ENCODE results near the gene RANGAP1. TPM values are rescaled to one million over a fixed set of nuclear protein-coding genes. Genes with fewer than 3 reads are reported as not detected.
"Not testable (repeated sequence)": the region's sequence is repeated elsewhere in the genome, so short reads cannot be mapped to it uniquely, and the experiment has no call there.

Gene RANGAP1
- total RNA-seq, 2 experiments from 2014 or later: 113 to 117 TPM

DNA sequence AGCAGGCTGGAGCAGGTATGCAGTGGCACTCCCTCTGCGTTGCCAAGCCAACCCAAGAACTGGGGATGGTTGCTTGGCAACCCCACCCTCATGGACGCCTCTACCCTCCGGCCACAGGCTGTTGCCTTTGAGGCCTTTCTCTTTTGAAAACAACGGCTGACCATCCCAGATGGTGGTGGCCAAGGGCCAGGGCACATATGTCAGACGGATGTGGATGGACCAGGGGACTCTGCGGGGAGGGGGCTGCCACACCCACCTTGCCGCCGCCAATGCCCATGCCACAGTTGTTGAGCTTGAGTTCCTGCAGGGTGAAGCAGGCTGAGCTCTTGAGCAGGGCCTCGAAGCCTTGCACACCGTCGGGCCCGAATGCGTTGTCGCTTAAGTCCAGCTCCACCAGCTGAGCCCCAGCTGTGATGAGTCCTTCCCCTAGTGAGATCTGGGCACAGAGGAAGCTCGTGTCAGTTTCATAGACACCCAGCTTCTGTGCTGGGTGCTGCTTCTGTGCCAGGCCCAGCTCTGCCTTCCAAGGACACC, 21.5 kb downstream of the RANGAP1 start:
- Mint-ChIP-seq H3K27ac (no peak overlapping the region), H3K4me1 (no peaks in the 10 kb centered on the region), H3K9me3 (no peaks in the 10 kb centered on the region), H3K4me3 (no peak overlapping the region), H3K36me3 (ENCODE audit: low read depth) (peaks cover 46% of the 10 kb centered on the region), H3K27me3 (no peaks in the 10 kb centered on the region)
- no peak for DNase-seq
- ChIA-PET CTCF (interaction anchor here (1.1 to 1.2 kb wide), 2 partner anchors 27 to 121 kb away, joined by 3 read pairs; no protein-coding TSS in a partner anchor), POLR2A (no interaction called here)

DNA sequence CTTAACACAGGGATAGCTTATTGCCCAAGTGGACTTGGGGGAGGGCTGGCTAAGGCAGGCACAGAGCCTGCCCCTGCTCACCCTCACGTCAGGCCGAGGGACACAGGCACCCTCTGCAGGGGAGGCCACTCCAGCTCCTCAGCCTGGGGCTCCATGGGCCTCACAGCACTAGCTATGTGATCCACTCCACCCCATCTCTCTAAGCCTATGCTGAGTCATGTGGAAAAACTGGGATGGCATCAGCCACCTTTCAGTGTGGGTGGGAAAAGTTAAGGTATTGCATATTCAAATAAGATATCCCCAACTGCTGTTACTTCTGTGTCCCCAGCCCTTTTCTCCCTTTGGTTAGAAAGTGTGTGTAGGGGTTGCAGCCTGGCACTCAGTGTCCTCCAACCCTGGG, 22.3 kb downstream of the RANGAP1 start:
- H3K36me3 Mint-ChIP-seq (ENCODE audit: low read depth): peaks cover 47% of the 10 kb centered on the region
- H3K9me3 Mint-ChIP-seq: no peaks in the 10 kb centered on the region
- CTCF ChIA-PET: interaction anchor here (0.6 kb wide), 1 partner anchor 11 kb away, joined by 3 read pairs; no protein-coding TSS in a partner anchor
- no peak overlapping the region for H3K4me3 Mint-ChIP-seq
- H3K4me1 Mint-ChIP-seq: no peaks in the 10 kb centered on the region
- no peak for DNase-seq
- H3K27ac Mint-ChIP-seq: no peak overlapping the region
- POLR2A ChIA-PET: no interaction called here
- H3K27me3 Mint-ChIP-seq: no peaks in the 10 kb centered on the region

DNA sequence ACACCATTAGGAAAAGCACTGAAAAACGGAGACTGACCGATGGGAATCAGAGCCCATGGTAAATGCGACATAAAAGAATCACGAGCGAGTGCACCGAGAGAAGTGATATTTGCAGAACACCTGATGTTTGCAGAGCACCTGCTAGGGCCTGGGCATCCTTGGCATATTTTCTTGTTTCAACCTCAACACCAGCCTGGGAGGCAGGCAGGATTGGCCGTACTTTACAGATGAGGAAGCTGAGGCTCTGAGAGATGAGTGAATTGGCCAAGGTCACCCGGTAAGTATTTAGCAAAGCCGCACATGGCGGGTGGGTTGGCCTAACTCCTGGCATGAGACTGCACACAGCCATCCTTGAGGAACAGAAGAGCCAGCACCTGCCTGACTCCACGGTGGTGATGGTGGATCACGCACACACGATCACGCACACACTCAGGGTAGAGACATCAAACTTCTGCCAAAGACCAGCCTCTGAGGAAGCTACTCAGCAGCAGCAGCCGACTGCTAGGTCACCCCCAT, 23.7 kb downstream of the RANGAP1 start:
- H3K4me3 Mint-ChIP-seq: no peak overlapping the region
- POLR2A ChIA-PET: no interaction called here
- CTCF ChIA-PET: interaction anchor here (0.8 to 2.0 kb wide), 3 partner anchors 9 to 25 kb away, joined by 3 to 10 read pairs (median 5); no protein-coding TSS in a partner anchor
- no peaks in the 10 kb centered on the region for H3K9me3 Mint-ChIP-seq
- H3K27me3 Mint-ChIP-seq: no peaks in the 10 kb centered on the region
- no peak overlapping the region for H3K27ac Mint-ChIP-seq
- DNase-seq: no peak
- peaks cover 40% of the 10 kb centered on the region for H3K36me3 Mint-ChIP-seq (ENCODE audit: low read depth)
- no peaks in the 10 kb centered on the region for H3K4me1 Mint-ChIP-seq

DNA sequence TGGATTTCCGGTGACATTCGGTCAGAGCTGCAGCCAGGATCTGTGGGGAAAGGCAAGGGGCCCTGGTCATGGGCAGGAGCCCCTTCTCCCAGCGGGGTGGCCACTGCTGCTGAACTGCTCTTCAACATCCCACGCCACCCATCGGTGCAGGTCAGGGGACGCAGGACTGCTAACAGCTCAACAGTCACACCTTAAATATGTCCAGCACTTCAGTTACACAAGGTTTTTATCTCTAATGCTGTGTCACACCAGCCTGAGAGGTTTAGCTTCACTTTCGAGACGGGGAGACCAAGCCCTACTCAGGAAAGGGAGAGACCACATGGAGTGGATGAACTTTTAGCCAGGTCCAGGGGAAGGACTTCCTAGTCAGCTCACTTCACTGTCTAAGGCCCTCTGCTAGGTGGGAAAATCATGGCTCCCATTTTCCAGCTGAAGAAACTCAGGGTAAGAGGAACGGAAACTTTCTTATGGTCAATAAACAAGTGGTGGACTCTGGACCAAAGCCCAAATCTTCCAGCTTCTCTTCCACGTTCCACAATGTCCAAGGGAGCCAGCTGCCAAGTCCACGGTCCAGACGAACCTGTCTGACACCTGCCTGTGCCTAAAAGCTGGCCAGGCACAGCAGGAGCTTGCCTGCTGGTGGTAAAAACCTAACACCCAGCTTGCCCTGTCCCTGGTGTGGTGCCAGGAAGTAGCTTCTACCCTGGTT, 24.3 kb downstream of the RANGAP1 start:
- Mint-ChIP-seq H3K9me3 (no peaks in the 10 kb centered on the region), H3K27ac (no peak overlapping the region), H3K27me3 (no peaks in the 10 kb centered on the region), H3K4me3 (no peak overlapping the region), H3K36me3 (ENCODE audit: low read depth) (peaks cover 46% of the 10 kb centered on the region), H3K4me1 (no peaks in the 10 kb centered on the region)
- ChIA-PET POLR2A (no interaction called here), CTCF (interaction anchor here (0.6 to 2.0 kb wide), 4 partner anchors 10 to 66 kb away, joined by 3 to 10 read pairs (median 4); no protein-coding TSS in a partner anchor)
- no peak for DNase-seq

DNA sequence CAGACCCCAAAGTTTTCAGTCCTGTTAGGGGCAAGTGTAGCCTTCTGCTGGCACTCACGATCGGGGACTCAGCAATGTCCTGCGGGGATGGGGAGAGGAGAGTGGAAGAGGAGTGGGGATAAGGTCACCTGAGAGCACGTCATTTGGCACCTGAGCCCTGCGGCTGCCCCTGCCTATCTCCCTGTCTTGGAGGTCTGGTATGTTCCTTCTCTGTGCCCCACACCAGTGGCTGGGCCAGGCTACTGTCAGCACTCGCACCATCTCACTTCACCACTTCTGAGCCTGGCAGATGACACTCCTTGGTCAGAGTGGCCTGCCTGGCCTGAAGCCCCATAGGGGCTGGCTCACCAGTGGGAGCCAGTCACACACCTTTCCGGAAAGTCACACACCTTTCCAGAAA, 25.1 kb downstream of the RANGAP1 start:
- H3K4me1 Mint-ChIP-seq: no peaks in the 10 kb centered on the region
- H3K27ac Mint-ChIP-seq: no peak overlapping the region
- H3K4me3 Mint-ChIP-seq: no peak overlapping the region
- POLR2A ChIA-PET: no interaction called here
- H3K36me3 Mint-ChIP-seq (ENCODE audit: low read depth): peaks cover 42% of the 10 kb centered on the region
- DNase-seq: no peak
- no peaks in the 10 kb centered on the region for H3K27me3 Mint-ChIP-seq
- CTCF ChIA-PET: interaction anchor here (0.6 kb wide), 1 partner anchor 65 kb away, joined by 4 read pairs; no protein-coding TSS in a partner anchor
- H3K9me3 Mint-ChIP-seq: no peaks in the 10 kb centered on the region

DNA sequence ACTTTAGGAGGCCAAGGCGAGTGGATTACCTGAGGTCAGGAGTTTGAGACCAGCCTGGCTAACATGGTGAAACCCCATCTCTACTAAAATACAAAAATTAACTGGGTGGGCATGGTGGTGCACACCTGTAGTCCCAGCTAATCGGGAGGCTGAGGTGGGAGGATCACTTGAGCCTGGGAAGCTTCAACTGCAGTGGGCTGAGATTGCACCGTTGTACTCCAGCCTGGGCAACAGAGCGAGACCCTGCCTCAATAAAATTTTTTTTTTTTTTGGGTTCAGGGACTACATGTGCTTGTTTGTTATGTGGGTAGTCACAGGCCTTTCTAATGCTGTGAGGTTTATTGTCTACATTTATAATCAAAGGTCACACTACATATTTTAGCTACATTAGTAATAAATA, 26.2 kb downstream of the RANGAP1 start:
- H3K4me1 Mint-ChIP-seq, POLR2A ChIA-PET, CTCF ChIA-PET: not testable (repeated sequence)

DNA sequence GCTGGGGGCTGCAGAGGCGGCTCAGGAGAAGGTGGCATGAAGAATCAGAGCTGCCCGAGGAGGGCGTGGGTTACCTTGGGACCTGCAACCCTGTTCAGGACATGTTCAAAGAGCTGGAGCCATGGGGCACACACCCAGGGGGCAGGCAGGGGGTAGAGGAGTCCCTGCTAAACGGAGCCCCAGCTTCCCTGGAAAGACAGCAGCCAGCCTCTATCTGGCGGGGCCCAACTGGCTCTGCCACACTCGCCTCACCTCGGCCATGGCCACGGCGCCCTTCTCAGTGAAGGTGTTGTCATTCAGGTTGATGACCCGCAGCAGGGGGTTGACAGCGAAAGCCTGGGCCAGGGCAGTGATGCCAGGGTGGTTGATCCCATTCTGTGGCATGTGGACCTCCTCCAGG, 28.3 kb downstream of the RANGAP1 start:
- no peak overlapping the region for H3K4me3 Mint-ChIP-seq
- ChIA-PET POLR2A (no interaction called here), CTCF (interaction anchor here (0.9 to 1.5 kb wide), 3 partner anchors 12 to 48 kb away, joined by 3 to 6 read pairs (median 3); no protein-coding TSS in a partner anchor)
- peaks cover 28% of the 10 kb centered on the region for H3K36me3 Mint-ChIP-seq (ENCODE audit: low read depth)
- no peak overlapping the region for H3K27ac Mint-ChIP-seq
- no peak for DNase-seq
- no peaks in the 10 kb centered on the region for H3K4me1 Mint-ChIP-seq
- H3K9me3 Mint-ChIP-seq: no peaks in the 10 kb centered on the region
- no peaks in the 10 kb centered on the region for H3K27me3 Mint-ChIP-seq

More for the DNA sequence above, 26.2 kb downstream of the RANGAP1 start:
- H3K36me3 Mint-ChIP-seq (ENCODE audit: low read depth): peaks cover 36% of the 10 kb centered on the region
- H3K4me3 Mint-ChIP-seq, H3K27me3 Mint-ChIP-seq, H3K27ac Mint-ChIP-seq, DNase-seq, H3K9me3 Mint-ChIP-seq: not testable (repeated sequence)

DNA sequence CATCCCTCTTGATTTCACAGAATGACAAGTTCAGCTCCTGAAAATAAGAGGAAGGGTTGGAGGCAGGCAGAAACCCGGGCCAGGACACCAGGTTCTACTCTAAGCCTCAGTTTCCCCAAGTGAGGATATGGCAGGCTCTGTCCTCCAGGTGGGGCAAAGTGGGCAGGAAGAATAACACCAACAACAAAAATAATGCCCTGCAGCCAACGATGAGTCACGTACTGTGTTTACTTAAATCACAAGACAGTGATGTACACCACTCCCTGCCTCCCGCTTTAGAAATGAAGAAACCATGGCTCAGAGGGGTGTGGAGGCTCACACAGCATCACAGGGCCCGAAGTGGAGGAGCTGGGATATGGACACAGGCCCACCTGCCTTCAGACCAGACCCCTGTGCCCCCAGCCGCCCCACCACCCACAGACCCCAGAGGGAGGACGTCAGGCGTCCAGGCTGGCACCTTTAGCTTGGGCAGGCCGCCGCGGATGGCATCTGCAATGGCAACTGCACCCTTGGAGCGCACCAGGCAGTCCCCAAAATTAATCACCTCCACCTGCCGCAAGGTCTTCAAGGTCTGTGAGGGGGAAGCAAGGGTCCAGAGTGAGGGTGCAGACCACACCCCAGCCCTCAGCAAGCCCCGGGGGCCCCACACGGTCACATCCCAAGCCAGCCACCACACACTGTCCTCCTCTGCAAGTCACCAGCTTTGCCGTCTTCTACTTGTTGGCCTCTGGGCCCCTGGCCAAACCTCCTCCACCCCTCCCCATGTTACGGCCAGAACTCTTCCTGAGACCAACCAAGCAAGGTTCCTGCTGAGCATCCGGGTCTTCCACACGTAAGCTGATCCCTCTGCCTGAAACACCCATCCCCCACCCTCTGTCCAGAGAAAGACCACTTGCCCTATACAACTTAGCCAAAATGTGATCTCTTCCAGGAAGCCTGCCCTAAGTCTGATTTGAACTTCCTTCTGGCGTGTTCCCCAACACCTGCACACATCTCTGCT, 29.4 kb downstream of the RANGAP1 start:
- POLR2A ChIA-PET: no interaction called here
- peaks cover 32% of the 10 kb centered on the region for H3K36me3 Mint-ChIP-seq (ENCODE audit: low read depth)
- no peaks in the 10 kb centered on the region for H3K9me3 Mint-ChIP-seq
- no peaks in the 10 kb centered on the region for H3K27me3 Mint-ChIP-seq
- no peak overlapping the region for H3K4me3 Mint-ChIP-seq
- H3K4me1 Mint-ChIP-seq: no peaks in the 10 kb centered on the region
- no peak overlapping the region for H3K27ac Mint-ChIP-seq
- CTCF ChIA-PET: interaction anchor here (0.9 to 1.7 kb wide), 4 partner anchors 13 to 47 kb away, joined by 3 to 6 read pairs (median 4); no protein-coding TSS in a partner anchor
- DNase-seq: no peak

DNA sequence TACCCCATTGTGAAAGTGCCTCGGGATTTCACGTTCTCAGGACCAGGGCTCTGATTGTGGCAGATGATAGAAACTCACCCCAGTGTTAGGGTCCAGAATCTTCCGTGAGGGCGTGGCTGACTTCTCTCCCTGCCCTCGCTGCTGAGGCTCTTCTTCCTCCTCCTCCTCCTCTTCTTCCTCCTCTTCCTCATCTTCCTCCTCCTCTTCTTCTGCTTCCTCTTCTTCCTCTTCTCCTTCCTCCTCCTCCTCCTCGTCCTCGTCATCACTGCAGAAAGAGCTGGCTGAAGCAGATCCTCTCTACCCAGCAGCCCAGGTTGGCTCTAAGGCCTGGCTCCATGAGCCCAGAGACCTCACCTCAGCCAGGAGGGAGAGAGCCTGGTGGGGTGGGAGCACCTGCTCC, 31.8 kb downstream of the RANGAP1 start:
- no peak overlapping the region for H3K27ac Mint-ChIP-seq
- no peaks in the 10 kb centered on the region for H3K9me3 Mint-ChIP-seq
- POLR2A ChIA-PET: no interaction called here
- no peak for DNase-seq
- no peak overlapping the region for H3K4me3 Mint-ChIP-seq
- no peaks in the 10 kb centered on the region for H3K27me3 Mint-ChIP-seq
- H3K4me1 Mint-ChIP-seq: no peaks in the 10 kb centered on the region
- H3K36me3 Mint-ChIP-seq (ENCODE audit: low read depth): peaks cover 40% of the 10 kb centered on the region
- CTCF ChIA-PET: no interaction called here

DNA sequence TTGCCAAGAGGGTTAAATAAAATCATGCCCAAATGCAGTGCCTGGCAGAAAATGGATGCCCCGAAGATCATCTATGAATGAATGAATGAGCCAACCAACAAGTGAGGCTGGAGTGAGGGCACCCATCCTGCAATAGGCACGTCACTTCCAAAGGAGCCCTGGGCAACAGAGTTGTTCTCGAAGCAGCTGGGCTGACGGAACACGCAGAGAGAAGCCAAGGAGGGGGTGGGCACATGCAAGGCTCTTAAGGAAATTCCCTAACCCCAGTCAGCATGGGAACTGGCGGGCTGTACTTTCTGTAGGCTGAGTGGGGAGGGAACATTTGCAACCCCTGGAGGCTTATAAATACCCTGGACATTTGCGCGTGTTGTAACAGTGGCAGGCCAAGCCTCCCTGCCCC, 33.6 kb downstream of the RANGAP1 start:
- DNase-seq: no peak
- POLR2A ChIA-PET: no interaction called here
- Mint-ChIP-seq H3K9me3 (no peaks in the 10 kb centered on the region), H3K36me3 (ENCODE audit: low read depth) (peaks cover 35% of the 10 kb centered on the region), H3K4me3 (no peak overlapping the region), H3K4me1 (no peaks in the 10 kb centered on the region), H3K27ac (no peak overlapping the region), H3K27me3 (no peaks in the 10 kb centered on the region)
- CTCF ChIA-PET: interaction anchor here (1.1 kb wide), 1 partner anchor 15 kb away, joined by 3 read pairs; no protein-coding TSS in a partner anchor

DNA sequence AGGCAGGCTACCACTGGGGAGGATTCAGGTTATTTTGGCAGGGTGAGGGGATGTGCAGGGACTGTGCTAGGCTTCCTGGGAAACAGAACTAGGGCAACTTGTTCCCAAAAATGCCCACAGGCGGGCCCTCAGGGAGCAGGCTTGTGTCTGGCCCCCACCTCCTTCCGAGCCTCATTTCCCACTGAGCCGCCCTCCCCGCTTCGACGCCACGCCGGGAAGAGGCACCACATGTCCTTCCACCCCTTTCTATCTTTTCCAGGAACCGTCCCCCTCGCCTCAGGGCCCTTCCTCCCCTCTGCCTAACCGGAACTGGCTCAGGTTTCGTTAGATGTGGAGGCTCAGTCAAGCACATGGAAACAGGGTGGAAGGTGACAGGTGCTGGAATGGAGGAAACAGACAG, 35.9 kb downstream of the RANGAP1 start:
- POLR2A ChIA-PET: no interaction called here

DNA sequence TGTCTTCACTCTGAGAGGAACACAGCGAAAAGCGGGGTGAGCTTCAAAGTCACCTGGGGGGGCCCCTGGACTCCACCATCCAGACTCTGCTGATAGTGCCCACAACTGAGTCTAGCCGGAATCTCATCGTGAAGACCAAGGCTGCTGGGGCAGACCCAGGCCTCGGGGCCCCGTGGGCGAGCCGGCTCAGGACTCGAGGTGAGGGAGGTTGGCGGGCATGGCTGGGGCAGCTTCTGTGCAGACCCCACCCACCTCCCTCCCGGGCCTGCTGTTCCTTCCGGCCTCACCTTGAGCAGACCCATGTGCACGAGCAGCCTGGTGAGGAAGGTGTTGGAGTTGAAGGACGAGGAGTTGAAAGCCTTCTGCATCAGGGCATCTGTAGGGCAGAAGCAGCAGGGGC, 36.5 kb downstream of the RANGAP1 start:
- Mint-ChIP-seq H3K27me3 (no peaks in the 10 kb centered on the region), H3K4me1 (no peaks in the 10 kb centered on the region), H3K36me3 (ENCODE audit: low read depth) (peaks cover 33% of the 10 kb centered on the region), H3K9me3 (no peaks in the 10 kb centered on the region), H3K27ac (no peak overlapping the region), H3K4me3 (no peak overlapping the region)
- no peak for DNase-seq
- ChIA-PET CTCF (interaction anchor here (0.5 to 2.4 kb wide), 2 partner anchors 11 to 28 kb away, joined by 4 to 9 read pairs; no protein-coding TSS in a partner anchor), POLR2A (no interaction called here)

More for the DNA sequence above, 35.9 kb downstream of the RANGAP1 start:
- H3K4me3 Mint-ChIP-seq: no peak overlapping the region
- H3K27ac Mint-ChIP-seq: no peak overlapping the region
- no peaks in the 10 kb centered on the region for H3K9me3 Mint-ChIP-seq
- peaks cover 33% of the 10 kb centered on the region for H3K36me3 Mint-ChIP-seq (ENCODE audit: low read depth)
- CTCF ChIA-PET: no interaction called here
- no peak for DNase-seq
- H3K27me3 Mint-ChIP-seq: no peaks in the 10 kb centered on the region
- no peaks in the 10 kb centered on the region for H3K4me1 Mint-ChIP-seq
